GM12801 (cell line): ENCODE data around the gene OR5H2.

Source experiments
- CTCF ChIP-seq: IDR thresholded peaks from one replicate; pipeline ENCODE4 v1.5.1; 2011; ENCODE audit warnings: control low read depth; ENCODE audit not compliant: insufficient read length; ENCODE audit errors: extremely low read depth

Gene OR5H2

GRCh38 chr3:98331329-98331728, 49.0 kb downstream of the OR5H2 start:
- TF ChIP-seq CTCF: no peak
